Measurements from ENCODE around the gene TOM1.
"Not testable (repeated sequence)": the region's sequence is repeated elsewhere in the genome, so short reads cannot be mapped to it uniquely, and the experiment has no call there.

TOM1 gene

DNA sequence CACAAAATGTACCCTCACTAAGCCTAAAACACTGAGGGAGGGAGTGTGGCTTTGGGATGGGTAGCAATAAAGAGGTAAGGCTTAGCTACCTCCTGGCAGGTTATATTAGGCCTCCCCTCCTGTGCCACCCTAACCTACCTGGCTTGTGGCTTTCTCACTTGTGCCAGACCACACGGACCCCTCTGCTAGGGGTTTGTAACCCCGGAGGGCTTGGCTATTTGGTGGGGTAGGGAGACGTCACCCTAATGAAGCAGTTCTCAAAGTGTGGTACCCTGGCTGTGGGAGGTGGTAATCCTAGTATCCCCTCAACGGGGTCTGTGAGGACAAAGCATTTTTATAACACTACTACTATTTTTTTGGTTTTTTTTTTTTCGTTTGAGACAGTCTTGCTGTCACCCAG, 91.2 kb downstream of the TOM1 start:
- no peak overlapping the region for H3K27ac ChIP-seq
- no peak for DNase-seq
- no peak overlapping the region for H3K4me3 ChIP-seq (ENCODE audit: low read depth, low read length)
- TF ChIP-seq, protein P1, sequence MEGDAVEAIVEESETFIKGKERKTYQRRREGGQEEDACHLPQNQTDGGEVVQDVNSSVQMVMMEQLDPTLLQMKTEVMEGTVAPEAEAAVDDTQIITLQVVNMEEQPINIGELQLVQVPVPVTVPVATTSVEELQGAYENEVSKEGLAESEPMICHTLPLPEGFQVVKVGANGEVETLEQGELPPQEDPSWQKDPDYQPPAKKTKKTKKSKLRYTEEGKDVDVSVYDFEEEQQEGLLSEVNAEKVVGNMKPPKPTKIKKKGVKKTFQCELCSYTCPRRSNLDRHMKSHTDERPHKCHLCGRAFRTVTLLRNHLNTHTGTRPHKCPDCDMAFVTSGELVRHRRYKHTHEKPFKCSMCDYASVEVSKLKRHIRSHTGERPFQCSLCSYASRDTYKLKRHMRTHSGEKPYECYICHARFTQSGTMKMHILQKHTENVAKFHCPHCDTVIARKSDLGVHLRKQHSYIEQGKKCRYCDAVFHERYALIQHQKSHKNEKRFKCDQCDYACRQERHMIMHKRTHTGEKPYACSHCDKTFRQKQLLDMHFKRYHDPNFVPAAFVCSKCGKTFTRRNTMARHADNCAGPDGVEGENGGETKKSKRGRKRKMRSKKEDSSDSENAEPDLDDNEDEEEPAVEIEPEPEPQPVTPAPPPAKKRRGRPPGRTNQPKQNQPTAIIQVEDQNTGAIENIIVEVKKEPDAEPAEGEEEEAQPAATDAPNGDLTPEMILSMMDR (IDR thresholded peaks at IDR 0.05; ENCODE audit: low read depth, low read length) = no peak
- H3K27me3 ChIP-seq (ENCODE audit: insufficient read depth, low read depth, severe bottlenecking) = no peaks in the 10 kb centered on the region
- no peaks in the 10 kb centered on the region for H3K9me3 ChIP-seq (ENCODE audit: severe bottlenecking)
- no peaks in the 10 kb centered on the region for H3K36me3 ChIP-seq

DNA sequence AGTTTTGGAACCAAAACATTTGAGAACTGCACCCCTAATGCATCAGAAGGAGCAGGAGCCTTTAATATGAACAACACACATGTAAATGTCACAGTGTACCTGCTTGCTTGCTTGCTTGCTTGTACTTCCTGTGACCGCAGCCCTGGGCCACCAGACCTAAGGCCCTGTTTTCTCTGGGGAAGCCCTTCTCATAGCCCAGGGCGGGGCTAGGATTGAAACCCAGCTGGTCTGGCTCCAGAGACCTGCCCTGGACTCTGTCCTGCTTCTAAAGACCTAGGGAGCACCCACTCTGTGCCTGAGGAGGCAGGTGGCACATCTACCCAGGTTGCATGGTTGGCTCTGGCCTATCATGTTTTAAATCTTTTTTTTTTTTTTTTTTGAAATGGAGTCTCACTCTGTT, 92.7 kb downstream of the TOM1 start:
- Histone ChIP-seq H3K36me3 (no peaks in the 10 kb centered on the region), H3K27ac (no peak overlapping the region), H3K27me3 (ENCODE audit: insufficient read depth, low read depth, severe bottlenecking) (no peaks in the 10 kb centered on the region), H3K9me3 (ENCODE audit: severe bottlenecking) (no peaks in the 10 kb centered on the region), H3K4me3 (ENCODE audit: low read depth, low read length) (no peak overlapping the region)
- no peak for DNase-seq
- TF ChIP-seq, protein P1 (IDR thresholded peaks at IDR 0.05; ENCODE audit: low read depth, low read length) = no peak

DNA sequence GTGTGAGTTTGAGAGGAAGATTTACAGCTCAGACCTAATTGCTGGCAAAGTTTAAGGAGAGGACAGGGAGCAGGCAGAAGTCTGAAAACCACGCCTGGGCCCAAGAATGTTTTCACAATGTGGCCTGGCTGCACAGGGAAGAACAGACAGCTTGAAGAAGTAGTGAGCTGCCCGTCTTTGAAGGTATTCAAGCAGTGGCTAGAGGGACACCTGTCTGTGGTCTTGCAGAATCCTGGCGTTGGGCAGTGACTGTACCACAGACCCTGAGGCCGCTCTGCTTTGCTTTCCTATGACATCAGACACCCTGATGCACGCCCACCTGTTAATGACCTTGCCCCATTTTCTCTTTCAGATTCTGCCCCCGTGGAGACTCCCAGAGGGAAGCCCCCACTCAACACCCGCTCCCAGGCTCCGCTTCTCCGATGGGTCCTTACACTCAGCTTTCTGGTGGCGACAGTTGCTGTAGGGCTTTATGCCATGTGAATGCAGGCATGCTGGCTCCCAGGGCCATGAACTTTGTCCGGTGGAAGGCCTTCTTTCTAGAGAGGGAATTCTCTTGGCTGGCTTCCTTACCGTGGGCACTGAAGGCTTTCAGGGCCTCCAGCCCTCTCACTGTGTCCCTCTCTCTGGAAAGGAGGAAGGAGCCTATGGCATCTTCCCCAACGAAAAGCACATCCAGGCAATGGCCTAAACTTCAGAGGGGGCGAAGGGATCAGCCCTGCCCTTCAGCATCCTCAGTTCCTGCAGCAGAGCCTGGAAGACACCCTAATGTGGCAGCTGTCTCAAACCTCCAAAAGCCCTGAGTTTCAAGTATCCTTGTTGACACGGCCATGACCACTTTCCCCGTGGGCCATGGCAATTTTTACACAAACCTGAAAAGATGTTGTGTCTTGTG, 93.7 kb downstream of the TOM1 start:
- Histone ChIP-seq H3K27me3 (ENCODE audit: insufficient read depth, low read depth, severe bottlenecking) (no peaks in the 10 kb centered on the region), H3K36me3 (no peaks in the 10 kb centered on the region), H3K9me3 (ENCODE audit: severe bottlenecking) (no peaks in the 10 kb centered on the region), H3K4me3 (ENCODE audit: low read depth, low read length) (no peak overlapping the region), H3K27ac (no peak overlapping the region)
- DNase-seq = no peak
- TF ChIP-seq, protein P1 (IDR thresholded peaks at IDR 0.05; ENCODE audit: low read depth, low read length) = no peak

DNA sequence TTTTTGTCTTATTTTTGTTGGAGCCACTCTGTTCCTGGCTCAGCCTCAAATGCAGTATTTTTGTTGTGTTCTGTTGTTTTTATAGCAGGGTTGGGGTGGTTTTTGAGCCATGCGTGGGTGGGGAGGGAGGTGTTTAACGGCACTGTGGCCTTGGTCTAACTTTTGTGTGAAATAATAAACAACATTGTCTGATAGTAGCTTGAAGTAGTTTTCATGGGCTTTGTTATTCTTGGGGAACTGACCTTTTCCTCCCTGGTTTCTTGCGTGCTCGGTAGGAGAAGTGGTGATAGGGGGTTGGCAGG, 94.3 kb downstream of the TOM1 start:
- Histone ChIP-seq H3K9me3 (ENCODE audit: severe bottlenecking) (peaks cover 4% of the 10 kb centered on the region), H3K27ac (no peak overlapping the region), H3K4me3 (ENCODE audit: low read depth, low read length) (no peak overlapping the region), H3K36me3 (no peaks in the 10 kb centered on the region), H3K27me3 (ENCODE audit: insufficient read depth, low read depth, severe bottlenecking) (no peaks in the 10 kb centered on the region)
- no peak for DNase-seq
- TF ChIP-seq, protein P1 (IDR thresholded peaks at IDR 0.05; ENCODE audit: low read depth, low read length) = no peak

DNA sequence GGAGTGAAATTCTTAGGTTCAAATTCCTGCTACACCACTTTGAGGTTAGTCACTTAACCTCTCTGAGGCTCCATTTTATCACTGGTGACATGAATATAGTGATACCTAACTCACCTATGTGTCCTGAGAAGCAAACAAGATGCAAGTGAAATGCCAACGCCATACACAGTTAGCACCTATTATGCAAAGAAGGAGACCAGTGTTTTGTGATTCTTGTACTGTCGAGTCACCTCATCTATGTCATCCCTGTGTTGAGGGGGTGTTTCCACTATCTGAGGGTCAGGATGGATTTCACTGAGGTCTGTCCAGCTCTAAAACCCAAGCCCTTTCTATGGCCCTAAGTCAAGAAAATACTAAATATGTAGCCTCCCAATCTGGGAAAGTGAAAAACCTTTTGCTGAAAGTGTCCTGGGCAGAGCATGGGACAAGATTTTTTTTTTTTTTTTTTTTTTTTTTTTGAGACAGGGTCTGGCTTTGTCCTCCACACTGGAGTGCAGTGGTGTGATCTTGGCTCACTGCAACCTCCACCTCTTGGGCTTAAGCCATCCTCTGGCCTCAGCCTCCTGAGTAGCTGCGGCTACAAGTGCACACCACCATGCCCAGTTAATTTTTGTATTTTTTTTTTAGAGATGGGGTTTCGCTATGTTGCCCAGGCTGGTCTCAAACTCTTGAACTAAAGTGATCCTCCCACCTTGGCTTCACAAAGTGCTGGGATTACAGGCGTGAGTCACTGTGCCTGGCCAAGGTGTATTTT, 95.3 kb downstream of the TOM1 start:
- no peak for DNase-seq
- Histone ChIP-seq H3K4me3 (ENCODE audit: low read depth, low read length) (no peak overlapping the region), H3K36me3 (no peaks in the 10 kb centered on the region), H3K27me3 (ENCODE audit: insufficient read depth, low read depth, severe bottlenecking) (no peaks in the 10 kb centered on the region), H3K9me3 (ENCODE audit: severe bottlenecking) (peaks cover 5% of the 10 kb centered on the region), H3K27ac (no peak overlapping the region)
- TF ChIP-seq, protein P1 (IDR thresholded peaks at IDR 0.05; ENCODE audit: low read depth, low read length) = no peak

DNA sequence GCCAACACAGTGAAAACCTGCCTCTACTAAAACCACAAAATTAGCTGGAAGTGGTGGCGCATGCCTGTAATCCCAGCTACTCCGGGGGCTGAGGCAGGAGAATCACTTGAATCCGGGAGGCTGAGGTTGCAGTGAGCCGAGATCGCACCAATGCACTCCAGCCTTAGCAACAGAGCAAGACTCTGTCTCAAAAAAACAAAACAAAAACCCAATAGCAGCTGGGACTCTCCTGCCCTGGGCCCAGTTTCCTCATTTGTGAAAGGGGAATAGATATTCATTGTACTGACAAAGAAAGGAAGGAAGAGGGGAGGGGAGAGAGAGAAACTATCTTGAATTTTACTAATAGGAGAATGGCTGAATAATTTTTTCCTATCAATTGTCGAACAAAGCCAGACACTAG, 96.9 kb downstream of the TOM1 start:
- DNase-seq; H3K27me3 ChIP-seq (ENCODE audit: insufficient read depth, low read depth, severe bottlenecking); H3K27ac ChIP-seq; H3K4me3 ChIP-seq (ENCODE audit: low read depth, low read length); H3K9me3 ChIP-seq (ENCODE audit: severe bottlenecking): not testable (repeated sequence)
- peaks cover 10% of the 10 kb centered on the region for H3K36me3 ChIP-seq
